Activated CD4-positive, alpha-beta T cell treated with anti-CD3 and anti-CD28 coated beads for 48 hours (primary cell): ENCODE data around the gene CNTN5.
"Not testable (repeated sequence)": the region's sequence is repeated elsewhere in the genome, so short reads cannot be mapped to it uniquely, and the experiment has no call there.

Experiments used
- DNase-seq: peaks from one replicate; pipeline ENCODE4 v3.0.0-alpha.2; 2020

CNTN5 gene

GRCh38 chr11:99020352-99021225, at the start of gene CNTN5:
Gene CNTN5, plus strand, starts transcription at chr11:99020949.
- peak; percentile 38 for DNase-seq

GRCh38 chr11:98979205-98979604, 41.5 kb upstream of the CNTN5 start:
- no peak for DNase-seq

- no peak for DNase-seq
Observed at GRCh38 chr11:99015634-99016454, 4.9 kb upstream of the CNTN5 start.

GRCh38 chr11:99019696-99020095, 1.1 kb upstream of the CNTN5 start:
- DNase-seq = no peak

GRCh38 chr11:99037057-99037456, 16.3 kb downstream of the CNTN5 start:
- DNase-seq = no peak

GRCh38 chr11:99063331-99063730, 42.6 kb downstream of the CNTN5 start:
- no peak for DNase-seq

- DNase-seq = no peak
Observed at GRCh38 chr11:99065121-99065520, 44.4 kb downstream of the CNTN5 start.

GRCh38 chr11:99066618-99067317, 46.0 kb downstream of the CNTN5 start:
- DNase-seq = no peak

GRCh38 chr11:99068832-99069231, 48.1 kb downstream of the CNTN5 start:
- no peak for DNase-seq

- no peak for DNase-seq
Observed at GRCh38 chr11:99069856-99070444, 49.2 kb downstream of the CNTN5 start.

GRCh38 chr11:99079576-99079975, 58.8 kb downstream of the CNTN5 start:
- no peak for DNase-seq

- DNase-seq = no peak
Observed at GRCh38 chr11:99080154-99080553, 59.4 kb downstream of the CNTN5 start.

GRCh38 chr11:99098258-99098657, 77.5 kb downstream of the CNTN5 start:
- DNase-seq = no peak

GRCh38 chr11:99098751-99099150, 78.0 kb downstream of the CNTN5 start:
- no peak for DNase-seq

GRCh38 chr11:99117603-99118002, 96.9 kb downstream of the CNTN5 start:
- no peak for DNase-seq

- not testable (repeated sequence) for DNase-seq
Observed at GRCh38 chr11:99133862-99134261, 113.1 kb downstream of the CNTN5 start.

- DNase-seq = no peak
Observed at GRCh38 chr11:99135508-99135907, 114.8 kb downstream of the CNTN5 start.

- no peak for DNase-seq
Observed at GRCh38 chr11:99142237-99142636, 121.5 kb downstream of the CNTN5 start.

- no peak for DNase-seq
Observed at GRCh38 chr11:99148352-99148751, 127.6 kb downstream of the CNTN5 start.

- DNase-seq = no peak
Observed at GRCh38 chr11:99154277-99154676, 133.5 kb downstream of the CNTN5 start.

GRCh38 chr11:99160447-99160846, 139.7 kb downstream of the CNTN5 start:
- no peak for DNase-seq

- no peak for DNase-seq
Observed at GRCh38 chr11:99162819-99163218, 142.1 kb downstream of the CNTN5 start.

- DNase-seq = no peak
Observed at GRCh38 chr11:99170591-99170990, 149.8 kb downstream of the CNTN5 start.
